A673 (cell line): ENCODE data around the gene THG1L.

ENCODE experiments used
- EZH2 ChIP-seq: fragments of 200-600 bp; sonication (generic); IDR thresholded peaks from 2 replicates; pipeline ENCODE4 v1.6.1; 2017; ENCODE audit warnings: borderline replicate concordance, low read depth, mild to moderate bottlenecking, mixed read lengths, antibody characterized with exemption, low read length; ENCODE audit not compliant: poor library complexity, severe bottlenecking
- TF ChIP-seq, protein P1 (sequence below): fragments of 300-800, 200-600 bp; sonication (generic); conservative IDR thresholded peaks from 2 replicates; pipeline ENCODE4 v1.5.1; 2017; ENCODE audit warnings: low read depth, mild to moderate bottlenecking, antibody characterized with exemption, low read length, moderate library complexity, mixed read lengths

DNA sequence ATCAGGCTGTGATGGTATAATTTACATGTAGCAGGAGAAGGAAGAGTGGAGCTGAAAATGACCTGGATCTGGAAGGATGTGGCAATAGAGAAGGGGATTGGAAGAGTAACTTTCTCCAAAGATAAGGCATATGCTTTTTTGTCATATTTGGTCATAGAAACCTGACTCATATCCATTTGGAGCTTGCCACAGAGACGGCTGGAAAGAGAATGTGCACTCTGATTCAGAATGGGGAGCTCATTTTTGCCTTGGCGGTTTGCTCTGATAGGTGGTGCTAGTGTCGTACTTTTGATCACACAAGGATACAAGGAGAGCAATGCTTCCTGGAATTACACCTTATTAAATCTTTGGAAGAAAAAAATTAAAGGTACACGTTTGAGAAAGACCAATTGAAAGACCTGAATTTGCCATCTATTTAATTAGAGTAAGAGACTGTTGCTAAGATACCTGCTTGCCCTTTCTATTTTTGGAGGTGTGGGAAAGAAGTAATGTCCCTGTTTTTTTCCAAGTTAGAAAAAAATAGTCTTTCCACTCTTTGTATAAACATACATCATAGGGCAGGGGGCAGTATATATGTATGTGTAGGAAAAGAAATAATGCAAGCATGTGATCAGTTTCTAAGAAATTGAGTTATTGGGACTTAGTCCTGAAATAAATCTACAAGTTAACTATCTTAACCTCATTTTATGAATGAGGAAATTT lies 17.7 kb downstream of the THG1L start:
- TF ChIP-seq, protein P1, sequence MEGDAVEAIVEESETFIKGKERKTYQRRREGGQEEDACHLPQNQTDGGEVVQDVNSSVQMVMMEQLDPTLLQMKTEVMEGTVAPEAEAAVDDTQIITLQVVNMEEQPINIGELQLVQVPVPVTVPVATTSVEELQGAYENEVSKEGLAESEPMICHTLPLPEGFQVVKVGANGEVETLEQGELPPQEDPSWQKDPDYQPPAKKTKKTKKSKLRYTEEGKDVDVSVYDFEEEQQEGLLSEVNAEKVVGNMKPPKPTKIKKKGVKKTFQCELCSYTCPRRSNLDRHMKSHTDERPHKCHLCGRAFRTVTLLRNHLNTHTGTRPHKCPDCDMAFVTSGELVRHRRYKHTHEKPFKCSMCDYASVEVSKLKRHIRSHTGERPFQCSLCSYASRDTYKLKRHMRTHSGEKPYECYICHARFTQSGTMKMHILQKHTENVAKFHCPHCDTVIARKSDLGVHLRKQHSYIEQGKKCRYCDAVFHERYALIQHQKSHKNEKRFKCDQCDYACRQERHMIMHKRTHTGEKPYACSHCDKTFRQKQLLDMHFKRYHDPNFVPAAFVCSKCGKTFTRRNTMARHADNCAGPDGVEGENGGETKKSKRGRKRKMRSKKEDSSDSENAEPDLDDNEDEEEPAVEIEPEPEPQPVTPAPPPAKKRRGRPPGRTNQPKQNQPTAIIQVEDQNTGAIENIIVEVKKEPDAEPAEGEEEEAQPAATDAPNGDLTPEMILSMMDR = no peak
- TF ChIP-seq EZH2 = no peak
